HepG2 (cell line): ENCODE results near the gene TP73. TPM values are rescaled to one million over a fixed set of nuclear protein-coding genes. Genes with fewer than 3 reads are reported as not detected.
A peak's percentile ranks its signal among the peaks of the same experiment; 100 is the strongest.

Experiments used
- ATAC-seq: fragments of 200-7000 bp; cut with Tn5 transposase; 3 replicates; pipeline ENCODE4 v1.9.1; 2020; ENCODE audit warnings: mild to moderate bottlenecking, moderate library complexity
- BruUV-seq: library from RNA; stranded (reverse); fragments of 400-500 nt; replicated peaks from 2 replicates; lab custom pipeline; 2021; lab: Mats Ljungman, UMichigan
- CTCF ChIA-PET: fragments of 300-600 bp; formaldehyde crosslinking; extraction: SDS; loops from one replicate; lab custom pipeline; 2021; ENCODE audit warnings: low total read pairs, inconsistent platforms, low intra/inter-chr PET ratio; lab: Yijun Ruan, JAX
- POLR2A ChIA-PET: fragments of 350-600 bp; sonication (Branson Sonifier 250); formaldehyde crosslinking; loops from one replicate; lab custom pipeline; 2020; ENCODE audit warnings: antibody characterized with exemption, inconsistent platforms; lab: Yijun Ruan, JAX
- DNase-seq: peaks from one replicate; pipeline ENCODE4 v3.0.0-alpha.2; 2015; ENCODE audit warnings: low spot score
- FAIRE-seq: peaks from 3 replicates; lab custom pipeline; 2011; peaks lifted over from hg19 to GRCh38; lab: Jason Lieb, UNC
- H2AFZ ChIP-seq: one replicate; pipeline ENCODE4 v1.6.1; 2011; ENCODE audit warnings: low read length, inconsistent platforms
- H3K27ac ChIP-seq: fragments of 300-600 bp; 3 replicates; pipeline ENCODE4 v1.8.0; 2011; ENCODE audit warnings: mixed run types, mild to moderate bottlenecking, mixed read lengths, low read length, inconsistent platforms; ENCODE audit not compliant: insufficient read depth; ENCODE audit errors: extremely low read length
- H3K27me3 ChIP-seq, 2 experiments: fragments of 200-600 bp in 1 of 2; 2 replicates in 1 of 2; 3 replicates in 1 of 2; pipeline versions ENCODE4 v1.6.0 to v1.8.0; 2011; ENCODE audit warnings: low read length in 2 of 2, mild to moderate bottlenecking in 2 of 2, moderate library complexity in 2 of 2, inconsistent platforms in 1 of 2; ENCODE audit not compliant: insufficient read depth in 2 of 2, control insufficient read depth in 1 of 2
- H3K36me3 ChIP-seq, 2 experiments: fragments of 200-600 bp in 1 of 2; replicated peaks in 1 of 2; 2 replicates in 1 of 2; 3 replicates in 1 of 2; pipeline versions ENCODE4 v1.5.1 to v1.8.0; 2011; ENCODE audit warnings: low read length in 2 of 2, inconsistent platforms in 1 of 2; ENCODE audit not compliant: insufficient read depth in 2 of 2, control insufficient read depth in 1 of 2
- H3K4me1 ChIP-seq: 2 replicates; pipeline ENCODE4 v1.5.1; 2012; ENCODE audit warnings: low read length, inconsistent platforms; ENCODE audit not compliant: insufficient read depth
- H3K4me2 ChIP-seq: 2 replicates; pipeline ENCODE4 v1.6.0; 2011; ENCODE audit warnings: low read depth, low read length, inconsistent platforms
- H3K4me3 ChIP-seq, 3 experiments: fragments of 200-600 bp in 1 of 3; sonication (generic), shearing (Covaris generic) in 1 of 3; replicated peaks in 1 of 3; 2 replicates each; pipeline ENCODE4 v1.5.1; 2011 to 2016; ENCODE audit warnings: low read length in 3 of 3, inconsistent platforms in 2 of 3, low read depth in 2 of 3, mild to moderate bottlenecking in 2 of 3, control low read depth in 1 of 3, mixed read lengths in 1 of 3; ENCODE audit not compliant: insufficient read depth in 1 of 3
- H3K79me2 ChIP-seq: one replicate; pipeline ENCODE4 v1.6.1; 2011; ENCODE audit warnings: low read length, inconsistent platforms; ENCODE audit not compliant: insufficient read depth
- H3K9ac ChIP-seq: 2 replicates; pipeline ENCODE4 v1.6.0; 2011; ENCODE audit warnings: mild to moderate bottlenecking, low read depth, low read length, inconsistent platforms; ENCODE audit not compliant: insufficient read depth
- H3K9me3 ChIP-seq: 2 replicates; pipeline ENCODE4 v1.5.1; 2012; ENCODE audit warnings: mild to moderate bottlenecking, low read length
- H4K20me1 ChIP-seq: 2 replicates; pipeline ENCODE4 v1.6.0; 2011; ENCODE audit warnings: inconsistent platforms, mild to moderate bottlenecking, low read length, moderate library complexity; ENCODE audit not compliant: insufficient read depth
- ARID4A ChIP-seq: sonication (generic); formaldehyde crosslinking; IDR thresholded peaks from 2 replicates; pipeline ENCODE4 v1.5.0; 2020; ENCODE audit warnings: mild to moderate bottlenecking, missing genetic modification reagents, borderline replicate concordance
- E2F2 ChIP-seq: sonication (generic); formaldehyde crosslinking; IDR thresholded peaks from 2 replicates; pipeline ENCODE4 v1.4.0; 2020; ENCODE audit warnings: missing genetic modification reagents, borderline replicate concordance
- FIP1L1 ChIP-seq: fragments of 200-400 bp; formaldehyde crosslinking; IDR thresholded peaks from 2 replicates; pipeline ENCODE4 v1.6.1; 2018; ENCODE audit warnings: low read depth, mild to moderate bottlenecking, low read length, moderate library complexity, borderline replicate concordance; ENCODE audit not compliant: insufficient read depth
- HOMEZ ChIP-seq: IDR thresholded peaks from 2 replicates; pipeline ENCODE4 v1.6.1; 2016; ENCODE audit warnings: low read depth
- HOXA9 ChIP-seq: sonication (generic); formaldehyde crosslinking; IDR thresholded peaks from 2 replicates; pipeline ENCODE4 v1.8.1; 2022; ENCODE audit warnings: missing genetic modification reagents, mild to moderate bottlenecking, moderate library complexity, borderline replicate concordance
- NCOA2 ChIP-seq: sonication (generic); formaldehyde crosslinking; IDR thresholded peaks from 2 replicates; pipeline ENCODE4 v1.8.0; 2022; ENCODE audit warnings: inconsistent platforms
- NPAS2 ChIP-seq: sonication (generic); formaldehyde crosslinking; IDR thresholded peaks from 2 replicates; pipeline ENCODE4 v1.8.0; 2022; ENCODE audit warnings: mild to moderate bottlenecking, missing genetic modification reagents, borderline replicate concordance
- POGZ ChIP-seq: sonication (generic); formaldehyde crosslinking; IDR thresholded peaks from 2 replicates; pipeline ENCODE4 v1.4.0; 2020; ENCODE audit warnings: mild to moderate bottlenecking, missing genetic modification reagents
- SMC3 ChIP-seq: IDR thresholded peaks from 2 replicates; pipeline ENCODE4 v1.6.1; 2011; ENCODE audit warnings: low read length, improper control_type of control experiment
- SNAPC2 ChIP-seq: sonication (generic); formaldehyde crosslinking; IDR thresholded peaks from 2 replicates; pipeline ENCODE4 v1.8.1; 2022; ENCODE audit warnings: mild to moderate bottlenecking, missing genetic modification reagents
- ZNF124 ChIP-seq: sonication (generic); formaldehyde crosslinking; IDR thresholded peaks from 2 replicates; pipeline ENCODE4 v1.4.0; 2020; ENCODE audit warnings: missing genetic modification reagents
- ZNF235 ChIP-seq: sonication (generic); formaldehyde crosslinking; IDR thresholded peaks from 2 replicates; pipeline ENCODE4 v1.8.1; 2023; ENCODE audit warnings: mild to moderate bottlenecking, missing genetic modification reagents, borderline replicate concordance
- ZNF354B ChIP-seq: sonication (generic); formaldehyde crosslinking; IDR thresholded peaks from 2 replicates; pipeline ENCODE4 v1.8.0; 2022; ENCODE audit warnings: mild to moderate bottlenecking, missing genetic modification reagents
- ZNF546 ChIP-seq: sonication (generic); formaldehyde crosslinking; conservative IDR thresholded peaks from 2 replicates; pipeline ENCODE4 v1.8.1; 2023; ENCODE audit warnings: mild to moderate bottlenecking, missing genetic modification reagents
- ZNF75D ChIP-seq: sonication (generic); formaldehyde crosslinking; IDR thresholded peaks from 2 replicates; pipeline ENCODE4 v1.8.1; 2023; ENCODE audit warnings: missing genetic modification reagents, mild to moderate bottlenecking, borderline replicate concordance
- ZZZ3 ChIP-seq: sonication (generic); formaldehyde crosslinking; IDR thresholded peaks from 2 replicates; pipeline ENCODE4 v1.4.0; 2020; ENCODE audit warnings: missing genetic modification reagents, mild to moderate bottlenecking, borderline replicate concordance
- WGBS: methylation state at CpG from one replicate; pipeline ENCODE4 v1.1.6; 2017; ENCODE audit warnings: low lambda C conversion rate; 5-methylcytosine and 5-hydroxymethylcytosine counted together
- in situ Hi-C: cut with HindIII; loops from 2 replicates; pipeline ENCODE4 v1.10.0; 2017; ENCODE audit warnings: low pct_unique_long_range_greater_than_20kb; ENCODE audit not compliant: extremely low pct_ligation_motif_present
- intact Hi-C: fragments of 100-400 bp; cut with micrococcal nuclease; formaldehyde crosslinking; loops from one replicate; pipeline ENCODE4 v1.10.0; 2022; ENCODE audit not compliant: unreplicated experiment
- polyA plus RNA-seq, 8 experiments: library from polyadenylated mRNA; depleted of rRNA in 3 of 8; stranded (reverse) in 7 of 8; unstranded in 1 of 8; fragments of >200 nt; fragmentation: Illumina TruSeq in 4 of 8; extraction: Trizol in 4 of 8; gene quantifications; 2 replicates each; pipeline versions ENCODE4 v1.2.1 to v1.2.3, GENCODE V29; 2011 to 2016; ENCODE audit warnings: low read depth in 4 of 8, missing spikeins in 1 of 8, mixed read lengths in 1 of 8; ENCODE audit not compliant: insufficient read depth in 1 of 8
- total RNA-seq, 5 experiments: library from RNA; depleted of rRNA; stranded (reverse); fragments of >200 nt; fragmentation: Illumina TruSeq; extraction: Trizol; gene quantifications; 2 replicates each; pipeline ENCODE4 v1.2.3, GENCODE V29; 2016; ENCODE audit warnings: low read depth in 1 of 5

TP73 gene
- total and polyA plus RNA-seq, 2 of the 13 experiments (the other 11 are each of a cell fraction or from before 2014, with no cell fraction given): 0.49 to 1.1 TPM

DNA sequence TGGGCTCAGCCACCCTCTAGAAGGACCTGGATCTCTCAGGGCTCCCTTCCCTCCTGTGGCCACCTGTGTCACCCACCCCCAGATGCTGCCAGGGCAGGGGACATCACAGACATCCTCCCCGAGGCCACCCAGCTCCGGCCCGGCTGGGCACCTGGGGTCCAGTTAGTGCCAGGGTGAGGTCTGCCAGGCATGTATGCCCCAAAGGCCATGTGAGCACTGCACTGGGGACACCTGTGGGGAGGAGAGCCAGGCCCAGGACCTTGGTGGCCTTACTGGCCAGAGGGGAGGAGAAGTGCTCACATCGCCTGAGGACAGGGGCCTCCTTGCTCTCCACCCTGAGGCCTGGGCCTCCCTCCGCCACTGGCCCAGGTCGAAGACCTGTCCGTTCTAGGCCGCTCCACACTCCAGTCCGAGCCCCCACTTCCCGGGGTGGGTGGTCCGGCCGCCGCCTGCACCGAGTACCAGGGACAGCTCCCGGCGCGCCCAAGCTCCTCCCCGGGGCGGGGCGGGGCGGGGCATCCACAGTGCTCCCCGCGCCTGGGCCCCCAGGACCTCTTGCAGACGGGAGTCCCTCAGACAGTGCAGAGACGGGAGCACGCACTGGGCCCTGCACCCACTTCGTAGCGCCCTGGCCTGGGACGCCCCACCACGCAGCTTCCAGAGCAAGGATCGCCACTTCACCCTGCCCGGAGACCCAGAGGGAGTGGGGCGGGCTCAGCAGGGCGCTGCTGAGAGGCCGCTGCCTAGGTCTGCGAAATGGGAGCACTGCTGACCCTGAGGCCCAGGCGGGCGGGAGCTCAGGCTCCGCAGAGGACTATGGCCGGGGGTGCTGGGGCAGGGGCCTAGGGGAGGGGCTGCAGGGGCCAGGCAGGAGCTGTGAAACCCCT is 65.6 kb downstream of the TP73 start:
- Histone ChIP-seq H3K4me1 (peaks cover 11% of the 10 kb centered on the region), H2AFZ (no peak overlapping the region), H3K4me3 (peak overlapping the region in 1 of 3 experiments; percentile 51; a peak in 2 of 6 replicates), H3K79me2 (no peaks in the 10 kb centered on the region), H3K9me3 (no peaks in the 10 kb centered on the region), H3K4me2 (peak overlapping the region; percentile 59), H3K27ac (no peak overlapping the region), H3K9ac (no peak overlapping the region), H4K20me1 (peaks cover 5% of the 10 kb centered on the region; the same call in 1 of the 2 replicates), H3K27me3 (peaks cover 3 to 20% of the 10 kb centered on the region in 2 experiments; a peak in 4 of 5 replicates), H3K36me3 (no peaks in the 10 kb centered on the region)
- no TSS peak for BruUV-seq
- CTCF ChIA-PET: no interaction called here
- ATAC-seq (peak; percentile 69), FAIRE-seq (no peak), DNase-seq (peak; percentile 33)
- in situ Hi-C loops (no loop called here), intact Hi-C loops (no loop called here)
- WGBS: 100% methylated on average over 1 of the region's 40 CpGs
- POLR2A ChIA-PET: interaction anchor here (1.0 to 1.1 kb wide), 2 partner anchors 51 to 54 kb away, joined by 3 read pairs; no protein-coding TSS in a partner anchor
- TF ChIP-seq ZNF354B: no peak
- no peak for TF ChIP-seq ZNF75D
- no peak for TF ChIP-seq E2F2
- TF ChIP-seq ZZZ3: no peak
- no peak for TF ChIP-seq ZNF124 (CRISPR knock-in tag)
- TF ChIP-seq SMC3: no peak
- TF ChIP-seq HOMEZ: no peak
- TF ChIP-seq NCOA2 (CRISPR knock-in tag): 0 out of 2 replicates have a peak, but pooled peaks have one; percentile 28
- peak; percentile 78 for TF ChIP-seq ARID4A (CRISPR knock-in tag)
- TF ChIP-seq SNAPC2 (CRISPR knock-in tag): 0 out of 2 replicates have a peak, but pooled peaks have one; percentile 30
- no peak for TF ChIP-seq FIP1L1
- TF ChIP-seq HOXA9 (CRISPR knock-in tag): no peak
- no peak for TF ChIP-seq POGZ (CRISPR knock-in tag)
- no peak for TF ChIP-seq ZNF546 (CRISPR knock-in tag)
- no peak for TF ChIP-seq ZNF235
- no peak for TF ChIP-seq NPAS2 (CRISPR knock-in tag)
